Neural cell (in vitro differentiated cells): ENCODE results near the gene STEAP1B. TPM values are rescaled to one million over a fixed set of nuclear protein-coding genes. Genes with fewer than 3 reads are reported as not detected.

Experiments used
- H2AFZ ChIP-seq: fragments of 200-600, 300-800 bp; sonication (generic), shearing (Covaris generic); 2 replicates; pipeline ENCODE4 v1.6.0; 2014; ENCODE audit warnings: low read depth, mild to moderate bottlenecking, antibody characterized with exemption, low read length, moderate library complexity
- H3F3A ChIP-seq: fragments of 200-600 bp; shearing (Covaris generic); 2 replicates; pipeline ENCODE4 v1.6.1; 2016; ENCODE audit warnings: mild to moderate bottlenecking, moderate library complexity, mixed read lengths, antibody characterized with exemption, low read length; ENCODE audit not compliant: insufficient read depth, poor library complexity, severe bottlenecking
- H3K27ac ChIP-seq: fragments of 200-600, 300-800 bp; sonication (generic), shearing (Covaris generic); 2 replicates; pipeline ENCODE4 v1.5.1; 2014; ENCODE audit warnings: mild to moderate bottlenecking, low read length, moderate library complexity
- H3K27me3 ChIP-seq: fragments of 300-800, 200-600 bp; sonication (generic), shearing (Covaris generic); 2 replicates; pipeline ENCODE4 v1.6.0; 2014; ENCODE audit warnings: mild to moderate bottlenecking, low read depth, low read length, moderate library complexity; ENCODE audit not compliant: insufficient read depth
- H3K36me3 ChIP-seq: fragments of 300-800, 200-600 bp; sonication (generic), shearing (Covaris generic); 2 replicates; pipeline ENCODE4 v1.5.1; 2014; ENCODE audit warnings: mild to moderate bottlenecking, antibody characterized with exemption, low read length, moderate library complexity; ENCODE audit not compliant: insufficient read depth
- H3K4me2 ChIP-seq: fragments of 300-800, 200-600 bp; sonication (generic), shearing (Covaris generic); 2 replicates; pipeline ENCODE4 v1.6.0; 2014; ENCODE audit warnings: mild to moderate bottlenecking, low read length
- H3K4me3 ChIP-seq: fragments of 300-800, 200-600 bp; sonication (generic), shearing (Covaris generic); 2 replicates; pipeline ENCODE4 v1.5.1; 2014; ENCODE audit warnings: mild to moderate bottlenecking, low read length, moderate library complexity
- H3K79me2 ChIP-seq: fragments of 200-600 bp; shearing (Covaris generic); replicated peaks from 2 replicates; pipeline ENCODE4 v1.6.0; 2014; ENCODE audit warnings: mild to moderate bottlenecking, low read length, moderate library complexity; ENCODE audit not compliant: insufficient read depth
- H3K9ac ChIP-seq: fragments of 300-800, 200-600 bp; sonication (generic), shearing (Covaris generic); 2 replicates; pipeline ENCODE4 v1.6.1; 2016; ENCODE audit warnings: mild to moderate bottlenecking, low read length, mixed read lengths
- H3K9me2 ChIP-seq: fragments of 200-600 bp; shearing (Covaris generic); 2 replicates; pipeline ENCODE4 v1.6.1; 2016; ENCODE audit warnings: mild to moderate bottlenecking, low read length, mixed read lengths; ENCODE audit not compliant: insufficient read depth
- H3K9me3 ChIP-seq: fragments of 200-600, 300-800 bp; sonication (generic), shearing (Covaris generic); 2 replicates; pipeline ENCODE4 v1.6.1; 2016; ENCODE audit warnings: mild to moderate bottlenecking, mixed run types, low read length, moderate library complexity, mixed read lengths
- H4K20me1 ChIP-seq: fragments of 200-600 bp; shearing (Covaris generic); 2 replicates; pipeline ENCODE4 v1.6.1; 2016; ENCODE audit warnings: mild to moderate bottlenecking, mixed run types; ENCODE audit not compliant: insufficient read depth
- EP300 ChIP-seq: fragments of 450-650 bp; conservative IDR thresholded peaks from 2 replicates; pipeline ENCODE4 v1.6.1; 2014; ENCODE audit warnings: antibody characterized with exemption, mild to moderate bottlenecking, moderate library complexity; ENCODE audit not compliant: poor library complexity, severe bottlenecking
- EZH2 ChIP-seq: fragments of 200-600, 300-800 bp; shearing (Covaris generic), sonication (generic); IDR thresholded peaks from 2 replicates; pipeline ENCODE4 v1.6.1; 2014; ENCODE audit warnings: antibody characterized with exemption, low read length, borderline replicate concordance, mild to moderate bottlenecking; ENCODE audit not compliant: insufficient read depth, poor library complexity, severe bottlenecking
- MXI1 ChIP-seq: fragments of 450-650 bp; conservative IDR thresholded peaks from 2 replicates; pipeline ENCODE4 v1.6.1; 2014; ENCODE audit warnings: antibody characterized with exemption, mild to moderate bottlenecking; ENCODE audit not compliant: poor library complexity, severe bottlenecking
- POLR2AphosphoS5 ChIP-seq: IDR thresholded peaks from 2 replicates; pipeline ENCODE4 v1.6.1; 2012
- RAD21 ChIP-seq: fragments of 450-650 bp; conservative IDR thresholded peaks from 2 replicates; pipeline ENCODE4 v1.6.1; 2014; ENCODE audit warnings: antibody characterized with exemption, mild to moderate bottlenecking, moderate library complexity
- SMC3 ChIP-seq: fragments of 450-650 bp; conservative IDR thresholded peaks from 2 replicates; pipeline ENCODE4 v1.6.1; 2014; ENCODE audit warnings: antibody characterized with exemption, mild to moderate bottlenecking, moderate library complexity; ENCODE audit not compliant: poor library complexity
- TAF1 ChIP-seq: IDR thresholded peaks from 2 replicates; pipeline ENCODE4 v1.6.1; 2012; ENCODE audit warnings: low read depth
- polyA plus RNA-seq: library from polyadenylated mRNA; depleted of rRNA; stranded (reverse); fragments of >200 nt; gene quantifications from 2 replicates; pipeline ENCODE4 v1.2.3, GENCODE V29; 2014
- TF ChIP-seq, protein P1 (sequence below): fragments of 450-650 bp; IDR thresholded peaks from 2 replicates; pipeline ENCODE4 v1.5.1; 2014; ENCODE audit warnings: antibody characterized with exemption, mild to moderate bottlenecking, moderate library complexity; ENCODE audit not compliant: poor library complexity, severe bottlenecking
- TF ChIP-seq, protein P2 (sequence below): IDR thresholded peaks from 2 replicates; pipeline ENCODE4 v1.6.1; 2012; ENCODE audit warnings: borderline replicate concordance

The STEAP1B gene
- polyA plus RNA-seq, 1 donor from 2014 or later, result 0.51 TPM

- no peak overlapping the region for H3K4me2 ChIP-seq
- no peaks in the 10 kb centered on the region for H3K9me3 ChIP-seq
- TF ChIP-seq TAF1 (no peak), MXI1 (no peak), POLR2AphosphoS5 (no peak), EP300 (no peak), EZH2 (no peak), RAD21 (no peak), SMC3 (no peak)
- TF ChIP-seq, protein P1, sequence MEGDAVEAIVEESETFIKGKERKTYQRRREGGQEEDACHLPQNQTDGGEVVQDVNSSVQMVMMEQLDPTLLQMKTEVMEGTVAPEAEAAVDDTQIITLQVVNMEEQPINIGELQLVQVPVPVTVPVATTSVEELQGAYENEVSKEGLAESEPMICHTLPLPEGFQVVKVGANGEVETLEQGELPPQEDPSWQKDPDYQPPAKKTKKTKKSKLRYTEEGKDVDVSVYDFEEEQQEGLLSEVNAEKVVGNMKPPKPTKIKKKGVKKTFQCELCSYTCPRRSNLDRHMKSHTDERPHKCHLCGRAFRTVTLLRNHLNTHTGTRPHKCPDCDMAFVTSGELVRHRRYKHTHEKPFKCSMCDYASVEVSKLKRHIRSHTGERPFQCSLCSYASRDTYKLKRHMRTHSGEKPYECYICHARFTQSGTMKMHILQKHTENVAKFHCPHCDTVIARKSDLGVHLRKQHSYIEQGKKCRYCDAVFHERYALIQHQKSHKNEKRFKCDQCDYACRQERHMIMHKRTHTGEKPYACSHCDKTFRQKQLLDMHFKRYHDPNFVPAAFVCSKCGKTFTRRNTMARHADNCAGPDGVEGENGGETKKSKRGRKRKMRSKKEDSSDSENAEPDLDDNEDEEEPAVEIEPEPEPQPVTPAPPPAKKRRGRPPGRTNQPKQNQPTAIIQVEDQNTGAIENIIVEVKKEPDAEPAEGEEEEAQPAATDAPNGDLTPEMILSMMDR, result no peak
- TF ChIP-seq, protein P2, sequence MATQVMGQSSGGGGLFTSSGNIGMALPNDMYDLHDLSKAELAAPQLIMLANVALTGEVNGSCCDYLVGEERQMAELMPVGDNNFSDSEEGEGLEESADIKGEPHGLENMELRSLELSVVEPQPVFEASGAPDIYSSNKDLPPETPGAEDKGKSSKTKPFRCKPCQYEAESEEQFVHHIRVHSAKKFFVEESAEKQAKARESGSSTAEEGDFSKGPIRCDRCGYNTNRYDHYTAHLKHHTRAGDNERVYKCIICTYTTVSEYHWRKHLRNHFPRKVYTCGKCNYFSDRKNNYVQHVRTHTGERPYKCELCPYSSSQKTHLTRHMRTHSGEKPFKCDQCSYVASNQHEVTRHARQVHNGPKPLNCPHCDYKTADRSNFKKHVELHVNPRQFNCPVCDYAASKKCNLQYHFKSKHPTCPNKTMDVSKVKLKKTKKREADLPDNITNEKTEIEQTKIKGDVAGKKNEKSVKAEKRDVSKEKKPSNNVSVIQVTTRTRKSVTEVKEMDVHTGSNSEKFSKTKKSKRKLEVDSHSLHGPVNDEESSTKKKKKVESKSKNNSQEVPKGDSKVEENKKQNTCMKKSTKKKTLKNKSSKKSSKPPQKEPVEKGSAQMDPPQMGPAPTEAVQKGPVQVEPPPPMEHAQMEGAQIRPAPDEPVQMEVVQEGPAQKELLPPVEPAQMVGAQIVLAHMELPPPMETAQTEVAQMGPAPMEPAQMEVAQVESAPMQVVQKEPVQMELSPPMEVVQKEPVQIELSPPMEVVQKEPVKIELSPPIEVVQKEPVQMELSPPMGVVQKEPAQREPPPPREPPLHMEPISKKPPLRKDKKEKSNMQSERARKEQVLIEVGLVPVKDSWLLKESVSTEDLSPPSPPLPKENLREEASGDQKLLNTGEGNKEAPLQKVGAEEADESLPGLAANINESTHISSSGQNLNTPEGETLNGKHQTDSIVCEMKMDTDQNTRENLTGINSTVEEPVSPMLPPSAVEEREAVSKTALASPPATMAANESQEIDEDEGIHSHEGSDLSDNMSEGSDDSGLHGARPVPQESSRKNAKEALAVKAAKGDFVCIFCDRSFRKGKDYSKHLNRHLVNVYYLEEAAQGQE, result no peak
- no peaks in the 10 kb centered on the region for H3F3A ChIP-seq
- no peaks in the 10 kb centered on the region for H3K36me3 ChIP-seq
- H3K4me3 ChIP-seq, result no peak overlapping the region
- no peak overlapping the region for H3K27ac ChIP-seq
- no peaks in the 10 kb centered on the region for H3K9me2 ChIP-seq
- no peaks in the 10 kb centered on the region for H3K79me2 ChIP-seq
- H4K20me1 ChIP-seq, result no peaks in the 10 kb centered on the region
- H3K27me3 ChIP-seq, result no peaks in the 10 kb centered on the region
- H3K9ac ChIP-seq, result no peak overlapping the region
- no peak overlapping the region for H2AFZ ChIP-seq
Measured at GRCh38 chr7:22406715-22407114, 93.3 kb downstream of the STEAP1B start.

DNA sequence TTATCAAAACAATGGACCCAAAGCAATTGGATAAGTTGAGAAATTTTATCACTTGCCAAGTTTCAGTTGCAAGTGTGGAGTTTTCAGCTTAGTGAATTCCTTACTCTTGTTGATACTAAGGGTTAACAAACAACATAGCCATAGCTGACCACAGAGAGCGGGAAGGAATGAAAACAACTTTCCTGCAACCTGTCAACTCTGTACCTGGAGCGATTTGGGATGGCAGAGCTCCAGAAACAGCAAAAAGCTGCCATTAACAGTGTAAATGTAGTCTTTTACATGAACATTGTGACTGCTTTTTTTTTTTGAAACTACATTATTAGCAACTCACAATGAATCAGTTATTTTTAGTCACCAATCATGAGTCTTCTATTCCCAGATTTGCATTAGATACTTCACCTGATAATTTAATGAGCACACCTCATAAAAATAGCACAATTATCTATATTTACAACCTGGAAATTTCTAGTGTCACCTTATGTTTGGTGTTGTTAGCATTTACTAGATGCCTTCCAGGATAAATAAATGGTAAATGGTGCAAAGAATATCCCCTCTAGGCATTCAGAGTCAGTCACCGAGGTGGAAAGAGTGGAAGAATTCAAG lies 95.5 kb downstream of the STEAP1B start:
- H3K79me2 ChIP-seq, result no peaks in the 10 kb centered on the region
- no peaks in the 10 kb centered on the region for H3K36me3 ChIP-seq
- no peak overlapping the region for H3K4me2 ChIP-seq
- no peaks in the 10 kb centered on the region for H3K9me2 ChIP-seq
- no peaks in the 10 kb centered on the region for H4K20me1 ChIP-seq
- no peaks in the 10 kb centered on the region for H3K9me3 ChIP-seq
- no peak overlapping the region for H3K27ac ChIP-seq
- no peak overlapping the region for H2AFZ ChIP-seq
- no peak overlapping the region for H3K9ac ChIP-seq
- no peaks in the 10 kb centered on the region for H3K27me3 ChIP-seq
- H3F3A ChIP-seq, result no peaks in the 10 kb centered on the region
- no peak for TF ChIP-seq SMC3
- no peak for TF ChIP-seq TAF1
- TF ChIP-seq EP300, result no peak
- TF ChIP-seq, protein P2, result no peak
- TF ChIP-seq RAD21, result no peak
- no peak for TF ChIP-seq EZH2
- TF ChIP-seq MXI1, result no peak
- no peak for TF ChIP-seq POLR2AphosphoS5
- TF ChIP-seq, protein P1, result no peak
- no peak overlapping the region for H3K4me3 ChIP-seq
